Upper lobe of left lung (tissue), 4 donors: Measurements from ENCODE around the gene MPZL1.

Experiments used
- CTCF ChIP-seq, 6 experiments: fragments of 450-650 bp in 4 of 6; fragments of 200-600 bp in 2 of 6; sonication (generic) in 2 of 6; IDR thresholded peaks; one replicate each; pipeline ENCODE4 v1.5.1; 2016 to 2019; ENCODE audit warnings: antibody characterized with exemption in 6 of 6
- EP300 ChIP-seq, 4 donors: sonication (generic); formaldehyde crosslinking; IDR thresholded peaks; one replicate each; pipeline ENCODE4 v1.5.1; 2017; ENCODE audit warnings: antibody characterized with exemption in 4 of 4, control low read depth in 2 of 4
- POLR2A ChIP-seq, 4 donors: fragments of 450-650 bp; IDR thresholded peaks; one replicate each; pipeline ENCODE4 v1.5.1; 2016 to 2017; ENCODE audit warnings: antibody characterized with exemption in 4 of 4, mild to moderate bottlenecking in 2 of 4

- no peak for TF ChIP-seq POLR2A (IDR thresholded peaks at IDR 0.05)
- no peak for TF ChIP-seq CTCF (IDR thresholded peaks at IDR 0.05)
- no peak for TF ChIP-seq EP300 (IDR thresholded peaks at IDR 0.05)
Observed at GRCh38 chr1:167706363-167706762, 15.4 kb upstream of the MPZL1 start.
